Activated CD4-positive, alpha-beta T cell treated with anti-CD3 and anti-CD28 coated beads, Interleukin-2, amount 10 ng/mL, durations not matched to agents 7 days and 5 days (primary cell): ENCODE results near the gene TBC1D25. TPM values are rescaled to one million over a fixed set of nuclear protein-coding genes. Genes with fewer than 3 reads are reported as not detected.
"Not testable (repeated sequence)": the region's sequence is repeated elsewhere in the genome, so short reads cannot be mapped to it uniquely, and the experiment has no call there.

ENCODE experiments used
- CTCF ChIA-PET: fragments of 350-600 bp; sonication (Branson Sonifier 250); formaldehyde crosslinking; loops from one replicate; lab custom pipeline; 2021; ENCODE audit warnings: antibody characterized with exemption; lab: Charles Lee
- POLR2A ChIA-PET: fragments of 350-600 bp; sonication (Branson Sonifier 250); formaldehyde crosslinking; loops from one replicate; lab custom pipeline; 2021; ENCODE audit warnings: antibody characterized with exemption; lab: Charles Lee
- DNase-seq: peaks from one replicate; pipeline ENCODE4 v3.0.0-alpha.2; 2020
- H3K27ac Mint-ChIP-seq: one replicate; pipeline ENCODE4 v1.8.0; 2021; ENCODE audit warnings: mild to moderate bottlenecking, moderate library complexity, mixed read lengths
- H3K27me3 Mint-ChIP-seq: one replicate; pipeline ENCODE4 v1.8.0; 2021; ENCODE audit warnings: mixed read lengths
- H3K36me3 Mint-ChIP-seq: one replicate; pipeline ENCODE4 v1.8.0; 2021; ENCODE audit warnings: low read depth, mixed read lengths
- H3K4me1 Mint-ChIP-seq: one replicate; pipeline ENCODE4 v1.8.0; 2021; ENCODE audit warnings: mixed read lengths
- H3K4me3 Mint-ChIP-seq: one replicate; pipeline ENCODE4 v1.8.0; 2021; ENCODE audit warnings: mild to moderate bottlenecking, moderate library complexity, mixed read lengths
- H3K9me3 Mint-ChIP-seq: one replicate; pipeline ENCODE4 v1.8.0; 2021; ENCODE audit warnings: mixed read lengths
- total RNA-seq, 2 experiments: library from RNA; stranded (reverse); gene quantifications; one replicate each; pipeline ENCODE4 v1.2.3, GENCODE V29; 2021

Gene TBC1D25
- total RNA-seq, 2 experiments from 2014 or later = 19.5 to 20.4 TPM

- POLR2A ChIA-PET = no interaction called here
- H3K27me3 Mint-ChIP-seq = no peaks in the 10 kb centered on the region
- DNase-seq = peak; percentile 18
- peaks cover 16% of the 10 kb centered on the region for H3K36me3 Mint-ChIP-seq
- peaks cover 41% of the 10 kb centered on the region for H3K4me1 Mint-ChIP-seq
- CTCF ChIA-PET = no interaction called here
- peak overlapping the region; percentile 88 for H3K4me3 Mint-ChIP-seq
- peak overlapping the region; percentile 99 for H3K27ac Mint-ChIP-seq
- no peaks in the 10 kb centered on the region for H3K9me3 Mint-ChIP-seq
Observed at GRCh38 chrX:48520455-48520854, 19.1 kb upstream of the TBC1D25 start.

DNA sequence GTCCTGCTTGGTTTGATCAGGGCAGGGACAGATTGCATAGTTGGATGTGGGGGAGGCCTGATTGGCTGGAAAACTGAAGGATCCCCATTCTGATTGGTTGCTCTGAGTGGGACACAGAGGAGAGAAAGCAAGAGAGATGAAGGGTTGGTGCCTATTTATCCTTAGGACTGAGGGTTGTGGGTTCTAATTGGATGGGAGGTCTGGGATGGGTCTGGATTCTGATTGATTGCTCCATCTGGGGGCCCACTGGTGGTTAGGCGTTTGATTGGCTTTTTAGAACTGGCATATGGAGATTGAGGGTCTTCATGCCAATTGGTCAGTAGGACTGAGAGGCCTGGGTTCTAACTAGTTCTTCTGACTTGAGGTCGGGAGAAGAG, 18.6 kb upstream of the TBC1D25 start:
- no peak for DNase-seq

DNA sequence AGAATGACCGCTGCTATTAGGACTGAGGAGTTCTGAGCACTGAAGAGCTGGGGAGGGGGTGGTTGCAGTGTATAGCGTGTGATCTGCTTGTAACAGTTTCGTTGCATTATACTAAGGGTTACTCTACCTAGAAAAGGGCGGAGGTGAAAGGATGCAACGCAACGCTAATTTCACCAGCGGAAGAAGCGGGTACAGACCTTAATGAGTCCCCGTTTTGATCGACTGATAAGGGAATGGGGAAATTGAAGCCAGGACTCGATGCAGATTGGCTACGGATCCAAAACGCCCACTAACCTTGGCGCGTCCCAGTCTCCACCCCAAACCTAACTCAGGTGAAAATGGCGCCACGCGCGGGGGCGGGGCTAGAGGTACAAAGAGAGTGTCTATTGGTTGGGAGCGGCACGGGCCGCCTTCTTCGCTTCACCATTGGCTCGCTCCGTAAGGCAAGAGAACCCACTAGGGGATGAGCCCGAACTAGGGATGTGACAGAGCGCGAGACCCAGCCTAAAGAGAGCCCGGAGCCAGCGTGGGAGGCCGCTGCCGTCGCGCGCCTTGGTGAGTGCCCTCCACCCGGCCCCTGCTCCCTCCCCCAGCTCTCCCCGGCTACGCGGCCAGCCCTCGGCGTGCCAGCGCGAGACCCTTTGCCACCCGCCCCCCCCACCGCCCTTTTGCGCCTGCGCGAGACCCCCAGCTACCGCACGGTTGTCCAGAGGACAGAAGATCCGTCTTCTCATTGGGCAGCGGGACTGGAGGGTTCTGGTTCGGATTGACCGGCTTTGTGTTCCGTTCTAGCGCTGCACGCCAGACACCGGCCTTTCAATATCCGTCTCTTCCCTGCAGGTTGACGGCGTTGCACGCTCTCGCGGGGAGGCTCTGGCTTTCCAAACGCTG, 17.9 kb upstream of the TBC1D25 start, which contains the start of gene EBP:
Gene EBP, plus strand, starts transcription at position 456 of the 891 bp plus-strand sequence. CDS start 1,964 bp downstream, outside the sequence.
- peak within 1 kb of the TSS; percentile 88 for H3K4me3 Mint-ChIP-seq
- CTCF ChIA-PET = interaction anchor here (0.6 kb wide), 1 partner anchor 50 kb away, joined by 3 read pairs; no protein-coding TSS in a partner anchor
- peaks cover 41% of the 10 kb centered on the region for H3K4me1 Mint-ChIP-seq
- peak within 1 kb of the TSS; percentile 99 for H3K27ac Mint-ChIP-seq
- POLR2A ChIA-PET = interaction anchor here (0.5 to 0.6 kb wide), 2 partner anchors 18 to 51 kb away, joined by 3 to 4 read pairs; partner anchors contain the start of gene TBC1D25
- peak; percentile 96 for DNase-seq
- peaks cover 20% of the 10 kb centered on the region for H3K36me3 Mint-ChIP-seq
- no peaks in the 10 kb centered on the region for H3K27me3 Mint-ChIP-seq
- H3K9me3 Mint-ChIP-seq = no peaks in the 10 kb centered on the region

More for the DNA sequence above, 18.6 kb upstream of the TBC1D25 start:
- Mint-ChIP-seq H3K4me3 (peak overlapping the region; percentile 88), H3K4me1 (peaks cover 41% of the 10 kb centered on the region), H3K27me3 (no peaks in the 10 kb centered on the region), H3K9me3 (no peaks in the 10 kb centered on the region), H3K36me3 (peaks cover 16% of the 10 kb centered on the region), H3K27ac (peak overlapping the region; percentile 99)
- POLR2A ChIA-PET = interaction anchor here (0.6 kb wide), 1 partner anchor 51 kb away, joined by 3 read pairs; no protein-coding TSS in a partner anchor
- CTCF ChIA-PET = no interaction called here

DNA sequence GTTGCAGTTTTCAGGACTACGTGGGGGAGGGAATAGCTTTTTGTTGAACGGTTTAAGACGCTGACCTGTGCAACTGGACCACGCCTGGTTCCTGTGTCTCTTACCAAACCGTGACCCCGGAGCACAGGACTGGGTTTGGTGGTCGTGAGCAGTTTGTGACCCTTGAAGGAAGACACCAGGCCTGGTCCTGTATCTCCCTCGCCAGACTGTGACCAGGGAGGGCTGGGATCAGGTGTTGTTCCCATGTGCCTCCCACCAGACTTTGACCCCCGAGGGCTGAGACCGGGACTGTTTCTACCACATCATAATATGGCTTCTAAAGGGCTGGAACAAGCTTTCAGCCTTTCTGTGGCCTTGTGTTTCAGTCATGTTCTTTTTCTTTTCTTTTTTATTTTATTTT, 17.2 kb upstream of the TBC1D25 start:
- DNase-seq = no peak
- H3K27me3 Mint-ChIP-seq = no peaks in the 10 kb centered on the region
- peak overlapping the region; percentile 88 for H3K4me3 Mint-ChIP-seq
- POLR2A ChIA-PET = interaction anchor here (0.7 kb wide), 1 partner anchor 54 kb away, joined by 3 read pairs; no protein-coding TSS in a partner anchor
- H3K27ac Mint-ChIP-seq = peak overlapping the region; percentile 99
- CTCF ChIA-PET = interaction anchor here (0.6 kb wide), 1 partner anchor 13 kb away, joined by 3 read pairs; no protein-coding TSS in a partner anchor
- H3K9me3 Mint-ChIP-seq = no peaks in the 10 kb centered on the region
- peaks cover 36% of the 10 kb centered on the region for H3K4me1 Mint-ChIP-seq
- peaks cover 23% of the 10 kb centered on the region for H3K36me3 Mint-ChIP-seq

DNA sequence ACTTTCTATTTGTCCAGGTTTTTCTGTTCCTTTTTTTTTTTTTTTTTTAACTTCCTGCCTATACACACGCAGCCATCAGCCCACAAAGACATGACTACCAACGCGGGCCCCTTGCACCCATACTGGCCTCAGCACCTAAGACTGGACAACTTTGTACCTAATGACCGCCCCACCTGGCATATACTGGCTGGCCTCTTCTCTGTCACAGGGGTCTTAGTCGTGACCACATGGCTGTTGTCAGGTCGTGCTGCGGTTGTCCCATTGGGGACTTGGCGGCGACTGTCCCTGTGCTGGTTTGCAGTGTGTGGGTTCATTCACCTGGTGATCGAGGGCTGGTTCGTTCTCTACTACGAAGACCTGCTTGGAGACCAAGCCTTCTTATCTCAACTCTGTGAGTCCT, 15.8 kb upstream of the TBC1D25 start:
- no peaks in the 10 kb centered on the region for H3K27me3 Mint-ChIP-seq

GRCh38 chrX:48525853-48526252, 13.7 kb upstream of the TBC1D25 start:
- POLR2A ChIA-PET, DNase-seq, H3K9me3 Mint-ChIP-seq, H3K27me3 Mint-ChIP-seq, H3K27ac Mint-ChIP-seq, CTCF ChIA-PET, H3K4me3 Mint-ChIP-seq: not testable (repeated sequence)
- Mint-ChIP-seq H3K4me1 (peaks cover 23% of the 10 kb centered on the region), H3K36me3 (peaks cover 41% of the 10 kb centered on the region)

More for the DNA sequence above, 15.8 kb upstream of the TBC1D25 start:
- Mint-ChIP-seq H3K9me3 (no peaks in the 10 kb centered on the region), H3K36me3 (peaks cover 36% of the 10 kb centered on the region), H3K4me1 (peaks cover 38% of the 10 kb centered on the region), H3K4me3 (peak overlapping the region; percentile 88), H3K27ac (peak overlapping the region; percentile 75)
- ChIA-PET CTCF (no interaction called here), POLR2A (no interaction called here)
- no peak for DNase-seq

- no peaks in the 10 kb centered on the region for H3K27me3 Mint-ChIP-seq
- ChIA-PET POLR2A (no interaction called here), CTCF (interaction anchor here (1.4 to 1.6 kb wide), 2 partner anchors 10 to 20 kb away, joined by 4 to 7 read pairs; no protein-coding TSS in a partner anchor)
- H3K27ac Mint-ChIP-seq = peak overlapping the region; percentile 93
- H3K4me1 Mint-ChIP-seq = peaks cover 27% of the 10 kb centered on the region
- DNase-seq = no peak
- no peak overlapping the region for H3K4me3 Mint-ChIP-seq
- no peaks in the 10 kb centered on the region for H3K9me3 Mint-ChIP-seq
- peaks cover 40% of the 10 kb centered on the region for H3K36me3 Mint-ChIP-seq
Observed at GRCh38 chrX:48530736-48531135, 8.8 kb upstream of the TBC1D25 start.

GRCh38 chrX:48531358-48531959, 8.1 kb upstream of the TBC1D25 start:
- Mint-ChIP-seq H3K4me3 (no peak overlapping the region), H3K27me3 (no peaks in the 10 kb centered on the region), H3K36me3 (peaks cover 37% of the 10 kb centered on the region), H3K9me3 (no peaks in the 10 kb centered on the region), H3K27ac (peak overlapping the region; percentile 93), H3K4me1 (peaks cover 24% of the 10 kb centered on the region)
- no peak for DNase-seq
- POLR2A ChIA-PET = no interaction called here
- CTCF ChIA-PET = interaction anchor here (1.4 to 1.6 kb wide), 2 partner anchors 9 to 19 kb away, joined by 4 to 7 read pairs; no protein-coding TSS in a partner anchor

- CTCF ChIA-PET = no interaction called here
- Mint-ChIP-seq H3K36me3 (peaks cover 33% of the 10 kb centered on the region), H3K9me3 (no peaks in the 10 kb centered on the region), H3K27me3 (no peaks in the 10 kb centered on the region), H3K27ac (peak overlapping the region; percentile 93), H3K4me1 (peaks cover 20% of the 10 kb centered on the region), H3K4me3 (no peak overlapping the region)
- no peak for DNase-seq
- POLR2A ChIA-PET = no interaction called here
Observed at GRCh38 chrX:48532161-48532560, 7.4 kb upstream of the TBC1D25 start.

DNA sequence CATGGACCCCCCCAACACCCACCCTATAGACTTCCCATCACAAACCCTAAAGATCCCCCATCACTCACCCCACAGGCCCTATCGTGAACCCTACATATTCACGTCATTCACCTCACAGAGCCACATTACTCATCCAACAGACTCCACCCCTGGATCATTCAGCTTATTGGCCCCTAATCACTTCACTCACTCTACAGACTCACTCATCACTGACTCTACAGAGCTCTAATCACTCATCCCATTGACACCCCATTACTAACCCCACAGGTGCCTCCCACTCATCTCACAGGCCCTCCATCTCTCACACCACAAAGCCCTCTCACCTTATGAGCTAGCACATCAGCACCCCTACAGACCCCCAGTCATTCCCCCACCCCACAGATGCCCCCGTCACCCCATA, 6.3 kb upstream of the TBC1D25 start:
- Mint-ChIP-seq H3K4me1 (peaks cover 21% of the 10 kb centered on the region), H3K4me3 (no peak overlapping the region), H3K9me3 (no peaks in the 10 kb centered on the region), H3K36me3 (peaks cover 26% of the 10 kb centered on the region), H3K27ac (no peak overlapping the region), H3K27me3 (no peaks in the 10 kb centered on the region)
- no peak for DNase-seq
- ChIA-PET POLR2A (no interaction called here), CTCF (no interaction called here)

DNA sequence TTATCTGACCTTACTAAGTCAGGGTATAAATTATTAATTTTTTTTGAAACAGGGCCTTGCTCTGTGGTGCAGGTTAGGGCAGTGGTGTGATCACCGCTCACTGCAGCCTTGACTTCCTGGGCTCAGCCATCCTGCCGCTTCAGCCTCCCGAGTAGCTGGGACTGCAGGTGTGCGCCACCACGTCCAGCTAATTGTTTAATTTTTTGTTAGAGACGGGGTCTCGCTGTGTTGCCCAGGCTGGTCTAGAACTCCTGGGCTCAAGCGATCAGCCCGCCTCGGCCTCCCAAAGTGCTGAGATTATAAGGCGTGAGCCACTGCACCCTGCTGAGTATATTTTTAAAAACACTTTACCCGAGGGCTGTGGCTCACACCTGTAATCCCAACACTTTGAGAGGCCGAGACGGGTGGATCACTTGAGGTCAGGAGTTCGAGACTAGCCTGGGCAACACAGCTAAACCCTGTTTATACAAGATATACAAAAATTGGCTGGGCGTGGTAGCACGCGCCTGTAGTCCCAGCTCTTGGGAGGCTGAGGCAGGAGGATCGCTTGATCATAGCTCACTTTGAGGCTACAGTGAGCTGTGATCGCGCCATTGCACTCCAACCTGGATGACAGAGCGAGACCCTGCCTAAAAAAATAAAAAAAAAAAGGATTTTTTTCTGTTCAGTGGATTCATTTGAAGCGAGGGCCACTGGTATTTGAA, 721 bp upstream of the TBC1D25 start:
- ChIA-PET CTCF (interaction anchor here (0.6 to 1.7 kb wide), 11 partner anchors 9 to 689 kb away, joined by 3 to 9 read pairs (median 4); no protein-coding TSS in a partner anchor), POLR2A (interaction anchor here (0.6 kb wide), 1 partner anchor 319 kb away, joined by 3 read pairs; no protein-coding TSS in a partner anchor)
- H3K36me3 Mint-ChIP-seq = peaks cover 8% of the 10 kb centered on the region
- peaks cover 22% of the 10 kb centered on the region for H3K4me1 Mint-ChIP-seq
- H3K27me3 Mint-ChIP-seq = no peaks in the 10 kb centered on the region
- H3K4me3 Mint-ChIP-seq = peak overlapping the region; percentile 92
- no peaks in the 10 kb centered on the region for H3K9me3 Mint-ChIP-seq
- no peak for DNase-seq
- H3K27ac Mint-ChIP-seq = peak overlapping the region; percentile 99

DNA sequence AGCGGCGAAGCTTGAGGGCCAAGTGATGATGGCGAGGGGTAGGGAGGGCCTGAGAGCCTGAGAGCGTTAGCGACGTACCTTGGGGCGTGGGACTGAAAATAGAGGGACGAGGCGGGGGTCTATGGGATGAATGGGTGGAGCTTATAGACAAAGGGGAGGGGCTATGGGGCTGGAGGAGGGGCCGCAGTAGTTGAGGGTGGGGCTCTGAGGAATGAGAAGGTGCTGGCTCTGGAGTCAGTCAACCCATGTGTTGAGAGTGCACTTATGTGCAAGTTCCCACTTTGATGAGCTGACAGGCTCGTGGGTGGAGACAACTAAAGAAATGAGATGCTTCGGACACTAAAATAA, 488 bp downstream of the TBC1D25 start:
- peak; percentile 63 for DNase-seq
- CTCF ChIA-PET = interaction anchor here (0.6 to 1.7 kb wide), 11 partner anchors 9 to 67 kb away, joined by 3 to 9 read pairs (median 4); no protein-coding TSS in a partner anchor
- no peaks in the 10 kb centered on the region for H3K9me3 Mint-ChIP-seq
- no peaks in the 10 kb centered on the region for H3K27me3 Mint-ChIP-seq
- peaks cover 24% of the 10 kb centered on the region for H3K4me1 Mint-ChIP-seq
- POLR2A ChIA-PET = interaction anchor here (0.9 kb wide), 1 partner anchor 19 kb away, joined by 4 read pairs; the partner anchor contains the start of gene EBP
- H3K36me3 Mint-ChIP-seq = peaks cover 12% of the 10 kb centered on the region
- peak overlapping the region; percentile 99 for H3K27ac Mint-ChIP-seq
- peak overlapping the region; percentile 92 for H3K4me3 Mint-ChIP-seq
